Gastrocnemius medialis (tissue), 4 donors: ENCODE measurements around the gene DIP2C. TPM values are rescaled to one million over a fixed set of nuclear protein-coding genes. Genes with fewer than 3 reads are reported as not detected.
"Not testable (repeated sequence)": the region's sequence is repeated elsewhere in the genome, so short reads cannot be mapped to it uniquely, and the experiment has no call there.

Experiments
- ATAC-seq, 2 donors: fragments of 150-250 bp; one replicate each; pipeline ENCODE4 v1.9.1; 2016
- DNase-seq, 2 donors: peaks; one replicate each; pipeline ENCODE4 v3.0.0-alpha.2; 2019
- H3K27ac ChIP-seq, 4 donors: fragments of 200-600 bp; sonication (generic); 1 replicate in 1 of 4; 2 replicates in 3 of 4; pipeline ENCODE4 v1.5.1; 2016 to 2018; ENCODE audit warnings: mild to moderate bottlenecking in 2 of 4, moderate library complexity in 1 of 4
- H3K27me3 ChIP-seq, 3 donors: fragments of 200-600 bp; sonication (generic) in 2 of 3; 1 replicate in 1 of 3; 2 replicates in 2 of 3; pipeline versions ENCODE4 v1.5.1 to v1.6.0; 2016 to 2019; ENCODE audit warnings: mild to moderate bottlenecking in 1 of 3, moderate library complexity in 1 of 3
- H3K36me3 ChIP-seq, 2 donors: fragments of 200-600 bp; sonication (generic) in 1 of 2; one replicate each; pipeline ENCODE4 v1.5.1; 2017 to 2018
- H3K4me1 ChIP-seq, 2 donors: fragments of 200-600 bp; sonication (generic) in 1 of 2; one replicate each; pipeline ENCODE4 v1.5.1; 2016 to 2017; ENCODE audit warnings: mild to moderate bottlenecking in 2 of 2
- H3K4me3 ChIP-seq, 4 donors: fragments of 200-600 bp; sonication (generic) in 3 of 4; 1 replicate in 1 of 4; 2 replicates in 3 of 4; pipeline ENCODE4 v1.5.1; 2016 to 2019; ENCODE audit warnings: mild to moderate bottlenecking in 2 of 4
- H3K9me3 ChIP-seq, 3 donors: fragments of 200-600 bp; sonication (generic) in 2 of 3; 1 replicate in 1 of 3; 2 replicates in 2 of 3; pipeline ENCODE4 v1.5.1; 2016 to 2019
- POLR2A ChIP-seq, 2 donors: fragments of 450-650 bp; IDR thresholded peaks; one replicate each; pipeline ENCODE4 v1.6.1; 2017; ENCODE audit warnings: antibody characterized with exemption in 2 of 2, mild to moderate bottlenecking in 2 of 2, moderate library complexity in 2 of 2
- in situ Hi-C, 4 donors: fragments of 200-750 bp; cut with MboI; loops; one replicate each; pipeline versions ENCODE4 v1.15.0 to v1.8.0; 2017; ENCODE audit warnings: low sequenced_read_pairs in 4 of 4
- intact Hi-C: fragments of 100-400 bp; cut with DNase I; formaldehyde crosslinking; loops from one replicate; pipeline ENCODE4 v1.15.1; 2023; ENCODE audit warnings: low total_unique reads
- total RNA-seq, 4 donors: library from RNA; depleted of rRNA; stranded (reverse); fragments of >200 nt; gene quantifications; one replicate each; pipeline versions ENCODE4 v1.1.0 to v1.2.3, GENCODE V29; 2016
- TF ChIP-seq, protein P1 (sequence below), 5 experiments: fragments of 450-650 bp in 3 of 5; fragments of 200-600 bp in 2 of 5; sonication (generic) in 2 of 5; IDR thresholded peaks in 4 of 5; conservative IDR thresholded peaks in 1 of 5; 1 replicate in 4 of 5; 2 replicates in 1 of 5; pipeline ENCODE4 v1.5.1; 2016 to 2019; ENCODE audit warnings: antibody characterized with exemption in 5 of 5, mild to moderate bottlenecking in 3 of 5, moderate library complexity in 3 of 5

DIP2C gene
- total RNA-seq, 4 donors from 2014 or later, result 19.1 to 60.0 (median 30.2) TPM

DNA sequence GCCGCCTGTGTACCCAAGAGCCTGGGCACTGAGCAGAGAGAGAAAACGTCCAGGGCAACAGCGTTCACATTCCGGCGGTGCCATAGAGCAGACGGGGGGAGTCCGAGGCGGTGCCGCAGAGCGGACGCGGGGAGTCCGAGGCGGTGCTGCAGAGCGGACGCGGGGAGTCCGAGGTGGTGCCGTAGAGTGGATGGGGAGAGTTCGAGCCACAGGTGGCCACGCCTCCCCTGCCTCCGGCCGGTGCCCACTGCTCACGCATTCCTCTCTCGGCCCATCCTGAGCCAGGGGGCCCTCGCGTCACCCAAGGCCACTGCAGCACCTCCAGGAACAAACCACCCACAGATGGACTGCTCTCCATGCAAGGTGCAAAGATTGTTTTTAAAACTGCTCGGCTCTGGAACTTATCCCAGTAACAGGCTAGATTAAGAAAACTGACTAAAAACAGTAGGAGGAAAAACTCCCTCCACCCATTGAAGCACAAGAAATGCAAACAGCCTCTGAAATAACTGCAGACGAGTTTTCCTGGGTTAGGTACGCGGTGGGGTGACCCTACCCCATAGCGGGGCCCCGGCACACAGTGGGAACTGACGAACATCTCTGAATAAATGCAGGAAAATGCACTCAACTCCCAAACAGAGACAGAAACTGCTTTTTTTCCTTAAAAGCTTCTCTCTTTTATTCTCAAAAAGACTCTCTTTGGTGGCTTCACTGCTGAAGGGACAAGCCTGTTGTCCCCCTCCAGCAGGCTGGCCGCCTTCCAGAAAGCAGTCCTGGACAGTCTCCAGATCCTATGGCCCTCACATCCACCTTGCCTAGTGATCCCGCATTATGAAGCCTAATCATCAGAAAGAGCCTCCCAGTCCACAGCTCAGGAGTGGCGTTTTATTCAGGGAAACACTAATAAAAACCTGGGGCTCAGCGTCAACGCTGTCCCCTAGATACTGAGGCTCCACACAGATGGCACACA is 55.9 kb downstream of the DIP2C start:
- DNase-seq (peak in 1 of 2 donors; percentile 12), ATAC-seq (peak; percentile 16 to 18)
- intact Hi-C loops, result no loop called here
- Histone ChIP-seq H3K27me3 (no peaks in the 10 kb centered on the region), H3K9me3 (no peaks in the 10 kb centered on the region), H3K4me1 (peaks cover 16 to 18% of the 10 kb centered on the region in 2 donors), H3K4me3 (no peak overlapping the region), H3K36me3 (no peaks in the 10 kb centered on the region), H3K27ac (peak overlapping the region; percentile 75 to 86 (median 78))
- in situ Hi-C loops, result no loop called here
- TF ChIP-seq, protein P1, sequence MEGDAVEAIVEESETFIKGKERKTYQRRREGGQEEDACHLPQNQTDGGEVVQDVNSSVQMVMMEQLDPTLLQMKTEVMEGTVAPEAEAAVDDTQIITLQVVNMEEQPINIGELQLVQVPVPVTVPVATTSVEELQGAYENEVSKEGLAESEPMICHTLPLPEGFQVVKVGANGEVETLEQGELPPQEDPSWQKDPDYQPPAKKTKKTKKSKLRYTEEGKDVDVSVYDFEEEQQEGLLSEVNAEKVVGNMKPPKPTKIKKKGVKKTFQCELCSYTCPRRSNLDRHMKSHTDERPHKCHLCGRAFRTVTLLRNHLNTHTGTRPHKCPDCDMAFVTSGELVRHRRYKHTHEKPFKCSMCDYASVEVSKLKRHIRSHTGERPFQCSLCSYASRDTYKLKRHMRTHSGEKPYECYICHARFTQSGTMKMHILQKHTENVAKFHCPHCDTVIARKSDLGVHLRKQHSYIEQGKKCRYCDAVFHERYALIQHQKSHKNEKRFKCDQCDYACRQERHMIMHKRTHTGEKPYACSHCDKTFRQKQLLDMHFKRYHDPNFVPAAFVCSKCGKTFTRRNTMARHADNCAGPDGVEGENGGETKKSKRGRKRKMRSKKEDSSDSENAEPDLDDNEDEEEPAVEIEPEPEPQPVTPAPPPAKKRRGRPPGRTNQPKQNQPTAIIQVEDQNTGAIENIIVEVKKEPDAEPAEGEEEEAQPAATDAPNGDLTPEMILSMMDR (IDR thresholded peaks at IDR 0.05 in 4 of 5, conservative IDR thresholded peaks at IDR 0.05 in 1 of 5), result no peak
- no peak for TF ChIP-seq POLR2A (IDR thresholded peaks at IDR 0.05)

DNA sequence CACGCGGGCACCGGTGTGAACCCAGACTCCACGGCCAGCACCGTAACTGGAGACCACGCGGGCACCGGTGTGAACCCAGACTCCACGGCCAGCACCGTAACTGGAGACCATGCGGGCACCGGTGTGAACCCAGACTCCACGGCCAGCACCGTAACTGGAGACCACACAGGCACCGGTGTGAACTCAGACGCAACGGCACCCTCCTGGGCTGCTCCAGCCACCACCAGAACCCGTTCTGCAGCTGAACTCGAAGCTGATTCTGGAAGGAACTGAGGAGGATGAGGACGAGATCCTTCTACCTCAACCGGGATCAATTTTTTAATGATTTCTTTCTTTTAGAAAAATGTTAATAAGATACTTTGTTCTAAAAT is 56.7 kb downstream of the DIP2C start:
- H3K27me3 ChIP-seq, ATAC-seq, H3K36me3 ChIP-seq, in situ Hi-C loops, H3K4me3 ChIP-seq, H3K9me3 ChIP-seq, intact Hi-C loops: not testable (repeated sequence)
- peak overlapping the region; percentile 12 to 80 (median 75) for H3K27ac ChIP-seq
- H3K4me1 ChIP-seq, result peaks cover 16 to 18% of the 10 kb centered on the region in 2 donors
- DNase-seq, result peak in 1 of 2 donors; percentile 4

DNA sequence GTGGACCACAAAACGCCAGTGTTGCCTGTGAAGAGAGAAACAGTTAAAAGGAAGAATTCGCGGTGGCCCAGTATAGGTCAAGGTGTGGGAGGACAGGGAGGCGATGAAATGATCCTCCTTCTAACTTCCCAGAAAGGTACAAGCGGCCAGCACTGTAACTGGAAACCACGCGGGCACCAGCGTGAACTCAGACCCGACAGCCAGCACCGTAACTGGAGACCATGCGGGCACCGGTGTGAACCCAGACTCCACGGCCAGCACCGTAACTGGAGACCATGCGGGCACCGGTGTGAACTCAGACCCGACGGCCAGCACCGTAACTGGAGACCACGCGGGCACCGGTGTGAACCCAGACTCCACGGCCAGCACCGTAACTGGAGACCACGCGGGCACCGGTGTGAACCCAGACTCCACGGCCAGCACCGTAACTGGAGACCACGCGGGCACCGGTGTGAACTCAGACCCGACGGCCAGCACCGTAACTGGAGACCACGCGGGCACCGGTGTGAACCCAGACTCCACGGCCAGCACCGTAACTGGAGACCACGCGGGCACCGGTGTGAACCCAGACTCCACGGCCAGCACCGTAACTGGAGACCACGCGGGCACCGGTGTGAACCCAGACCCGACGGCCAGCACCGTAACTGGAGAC is 57.2 kb downstream of the DIP2C start:
- H3K9me3 ChIP-seq, H3K4me3 ChIP-seq, H3K27me3 ChIP-seq, in situ Hi-C loops, intact Hi-C loops, H3K36me3 ChIP-seq: not testable (repeated sequence)
- peak; percentile 45 to 75 for ATAC-seq
- peaks cover 16 to 18% of the 10 kb centered on the region in 2 donors for H3K4me1 ChIP-seq
- DNase-seq, result peak; percentile 49 to 78
- peak overlapping the region in 3 of 4 donors; percentile 10 to 75 (median 56) for H3K27ac ChIP-seq

DNA sequence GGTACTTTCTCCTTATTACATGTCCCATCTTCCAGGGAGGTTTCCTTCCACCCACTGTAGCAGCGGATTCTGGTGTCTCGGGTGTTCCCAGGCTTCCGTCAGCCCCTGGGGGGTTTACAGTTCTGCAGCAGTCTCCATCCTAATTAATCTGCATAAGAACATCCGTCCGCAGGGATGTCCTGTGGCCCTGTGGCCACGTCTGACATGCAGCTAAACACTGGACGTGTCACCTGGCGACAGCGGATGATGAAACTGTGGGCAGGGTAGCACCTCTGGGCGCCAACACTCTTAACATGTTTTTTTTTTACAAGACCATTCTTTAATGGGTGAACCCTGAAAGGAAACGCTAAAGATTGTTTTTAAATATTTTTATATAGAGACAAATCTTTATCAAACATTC is 58.2 kb downstream of the DIP2C start:
- Histone ChIP-seq H3K27ac (no peak overlapping the region), H3K4me3 (no peak overlapping the region), H3K36me3 (no peaks in the 10 kb centered on the region), H3K4me1 (peaks cover 20 to 22% of the 10 kb centered on the region in 2 donors), H3K27me3 (no peaks in the 10 kb centered on the region), H3K9me3 (no peaks in the 10 kb centered on the region)
- TF ChIP-seq, protein P1 (IDR thresholded peaks at IDR 0.05 in 4 of 5, conservative IDR thresholded peaks at IDR 0.05 in 1 of 5), result no peak
- TF ChIP-seq POLR2A (IDR thresholded peaks at IDR 0.05), result no peak
- intact Hi-C loops, result no loop called here
- DNase-seq (no peak), ATAC-seq (no peak)
- in situ Hi-C loops, result no loop called here

DNA sequence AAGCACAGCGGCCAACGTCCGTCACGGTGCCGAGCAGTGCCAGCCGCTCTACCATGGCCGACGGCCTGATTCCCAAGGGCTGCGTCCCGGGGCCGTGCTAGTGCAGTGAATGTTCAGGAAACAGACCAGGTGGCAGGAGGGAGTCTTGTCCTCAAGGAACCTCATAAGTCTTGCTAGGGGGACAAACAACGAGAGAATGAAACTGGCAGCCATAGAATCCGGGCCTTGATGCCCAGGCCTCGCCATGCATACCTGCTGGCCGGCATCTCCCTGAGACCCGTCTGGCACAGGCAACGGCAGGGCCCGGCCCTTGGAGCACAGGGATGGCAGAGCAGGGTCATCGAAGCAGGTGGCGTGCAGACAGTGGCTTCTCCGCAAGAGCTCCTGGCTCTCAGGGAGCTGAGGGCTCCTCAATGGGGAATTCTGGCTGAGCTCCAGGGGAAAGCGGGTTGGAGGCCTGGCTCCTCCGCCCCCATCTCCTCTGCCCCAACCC is 58.8 kb downstream of the DIP2C start:
- Histone ChIP-seq H3K36me3 (no peaks in the 10 kb centered on the region), H3K27me3 (no peaks in the 10 kb centered on the region), H3K4me3 (no peak overlapping the region), H3K4me1 (peaks cover 27 to 28% of the 10 kb centered on the region in 2 donors), H3K27ac (no peak overlapping the region), H3K9me3 (no peaks in the 10 kb centered on the region)
- TF ChIP-seq, protein P1 (IDR thresholded peaks at IDR 0.05 in 4 of 5, conservative IDR thresholded peaks at IDR 0.05 in 1 of 5), result no peak
- TF ChIP-seq POLR2A (IDR thresholded peaks at IDR 0.05), result no peak
- in situ Hi-C loops (no loop called here), intact Hi-C loops (no loop called here)
- DNase-seq (no peak), ATAC-seq (no peak)
